HepG2 (cell line): ENCODE data around the gene TIMM13. TPM values are rescaled to one million over a fixed set of nuclear protein-coding genes. Genes with fewer than 3 reads are reported as not detected.

Source experiments
- ARNTL ChIP-seq: sonication (generic); formaldehyde crosslinking; IDR thresholded peaks from 2 replicates; pipeline ENCODE4 v1.4.0; 2020; ENCODE audit warnings: mild to moderate bottlenecking, missing genetic modification reagents
- EEA1 ChIP-seq: sonication (generic); formaldehyde crosslinking; IDR thresholded peaks from 2 replicates; pipeline ENCODE4 v1.5.1; 2020; ENCODE audit warnings: mild to moderate bottlenecking, missing genetic modification reagents, borderline replicate concordance
- FOXA3 ChIP-seq: IDR thresholded peaks from 2 replicates; pipeline ENCODE4 v1.6.1; 2016; ENCODE audit warnings: missing genetic modification reagents, missing compliant biosample characterization
- HBP1 ChIP-seq: IDR thresholded peaks from 2 replicates; pipeline ENCODE4 v1.6.1; 2016; ENCODE audit warnings: low read depth, control low read depth
- HNF4G ChIP-seq, 2 experiments: sonication (generic) in 1 of 2; formaldehyde crosslinking in 1 of 2; IDR thresholded peaks; 2 replicates each; pipeline versions ENCODE4 v1.4.0 to v1.6.1; 2011 to 2020; ENCODE audit warnings: borderline replicate concordance in 2 of 2, low read depth in 2 of 2, mild to moderate bottlenecking in 2 of 2, low read length in 1 of 2, missing genetic modification reagents in 1 of 2, moderate library complexity in 1 of 2
- IKZF5 ChIP-seq: IDR thresholded peaks from 2 replicates; pipeline ENCODE4 v1.6.1; 2018; ENCODE audit warnings: missing genetic modification reagents, mild to moderate bottlenecking, missing compliant biosample characterization
- KLF6 ChIP-seq: IDR thresholded peaks from 2 replicates; pipeline ENCODE4 v1.8.0; 2016; ENCODE audit warnings: missing biosample characterization, missing genetic modification reagents
- LCORL ChIP-seq, 2 experiments: fragments of 450-650 bp in 1 of 2; sonication (generic) in 1 of 2; formaldehyde crosslinking in 1 of 2; IDR thresholded peaks; 2 replicates each; pipeline versions ENCODE4 v1.5.0 to v1.6.1; 2017 to 2020; ENCODE audit warnings: antibody characterized with exemption in 1 of 2, missing genetic modification reagents in 1 of 2
- MED1 ChIP-seq: sonication (generic); formaldehyde crosslinking; IDR thresholded peaks from 2 replicates; pipeline ENCODE4 v1.4.0; 2020; ENCODE audit warnings: missing genetic modification reagents
- MIER2 ChIP-seq: IDR thresholded peaks from 2 replicates; pipeline ENCODE4 v1.6.1; 2016; ENCODE audit warnings: missing biosample characterization, missing genetic modification reagents
- REXO4 ChIP-seq: sonication (generic); formaldehyde crosslinking; IDR thresholded peaks from 2 replicates; pipeline ENCODE4 v1.8.0; 2022; ENCODE audit warnings: missing genetic modification reagents, mild to moderate bottlenecking, borderline replicate concordance
- RXRA ChIP-seq: sonication (generic); formaldehyde crosslinking; IDR thresholded peaks from 2 replicates; pipeline ENCODE4 v1.5.1; 2020; ENCODE audit warnings: missing genetic modification reagents
- ZBTB8A ChIP-seq: sonication (generic); formaldehyde crosslinking; IDR thresholded peaks from 2 replicates; pipeline ENCODE4 v1.4.0; 2020; ENCODE audit warnings: mild to moderate bottlenecking, low read depth, missing genetic modification reagents, borderline replicate concordance
- ZFP36 ChIP-seq: fragments of 150-350 bp; IDR thresholded peaks from 2 replicates; pipeline ENCODE4 v1.6.1; 2018; ENCODE audit warnings: borderline replicate concordance, low read length, low read depth; ENCODE audit not compliant: partially characterized antibody
- ZNF205 ChIP-seq: IDR thresholded peaks from 2 replicates; pipeline ENCODE4 v1.6.1; 2018; ENCODE audit warnings: missing biosample characterization, missing genetic modification reagents
- ZNF296 ChIP-seq: sonication (generic); formaldehyde crosslinking; conservative IDR thresholded peaks from 2 replicates; pipeline ENCODE4 v1.5.0; 2020; ENCODE audit warnings: mild to moderate bottlenecking, missing genetic modification reagents
- ZNF354B ChIP-seq: sonication (generic); formaldehyde crosslinking; IDR thresholded peaks from 2 replicates; pipeline ENCODE4 v1.8.0; 2022; ENCODE audit warnings: mild to moderate bottlenecking, missing genetic modification reagents
- ZNF607 ChIP-seq: sonication (generic); formaldehyde crosslinking; IDR thresholded peaks from 2 replicates; pipeline ENCODE4 v1.5.1; 2020; ENCODE audit warnings: missing genetic modification reagents, mild to moderate bottlenecking, borderline replicate concordance
- polyA plus RNA-seq, 8 experiments: library from polyadenylated mRNA; depleted of rRNA in 3 of 8; stranded (reverse) in 7 of 8; unstranded in 1 of 8; fragments of >200 nt; fragmentation: Illumina TruSeq in 4 of 8; extraction: Trizol in 4 of 8; gene quantifications; 2 replicates each; pipeline versions ENCODE4 v1.2.1 to v1.2.3, GENCODE V29; 2011 to 2016; ENCODE audit warnings: low read depth in 4 of 8, missing spikeins in 1 of 8, mixed read lengths in 1 of 8; ENCODE audit not compliant: insufficient read depth in 1 of 8
- total RNA-seq, 5 experiments: library from RNA; depleted of rRNA; stranded (reverse); fragments of >200 nt; fragmentation: Illumina TruSeq; extraction: Trizol; gene quantifications; 2 replicates each; pipeline ENCODE4 v1.2.3, GENCODE V29; 2016; ENCODE audit warnings: low read depth in 1 of 5

Gene TIMM13
- total and polyA plus RNA-seq, 2 of the 13 experiments (the other 11 are each of a cell fraction or from before 2014, with no cell fraction given), result 48.4 to 108 TPM

DNA sequence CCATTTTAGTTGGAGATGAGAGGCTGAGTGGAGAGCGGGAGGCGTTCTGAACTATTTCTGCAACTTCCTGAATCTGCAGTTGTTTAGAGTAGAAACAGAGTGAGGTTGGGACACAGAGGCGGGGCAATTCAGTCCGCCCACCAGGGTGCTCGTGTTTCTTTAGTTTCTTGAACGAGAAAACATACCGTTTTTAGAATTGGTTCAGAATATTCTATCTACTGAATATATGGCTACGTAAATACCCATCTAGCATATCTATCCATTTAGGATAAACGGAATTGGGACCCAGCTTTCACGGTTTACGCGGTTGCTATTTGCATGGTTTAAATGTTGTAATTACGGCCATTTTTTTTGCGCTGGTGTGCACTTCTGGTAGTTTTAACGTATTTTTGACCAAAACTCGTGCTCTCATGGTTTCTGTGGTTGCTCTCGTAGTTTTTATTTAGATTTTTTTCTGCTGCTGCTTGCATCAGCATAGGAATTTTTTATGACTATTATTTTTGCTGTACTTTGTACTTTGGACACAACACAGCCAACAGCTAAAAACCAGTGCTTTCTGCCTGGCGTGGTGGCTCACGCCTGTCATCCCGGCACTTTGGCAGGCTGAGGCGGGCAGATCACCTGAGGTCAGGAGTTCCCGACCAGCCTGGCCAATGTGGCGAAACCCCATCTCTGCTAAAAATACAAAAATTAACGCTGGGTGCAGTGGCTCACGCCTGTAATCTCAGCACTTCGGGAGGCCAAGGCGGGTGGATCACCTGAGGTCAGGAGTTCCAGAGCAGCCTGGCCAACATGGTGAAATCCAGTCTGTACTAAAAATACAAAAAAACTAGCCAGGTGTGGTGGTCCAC, 32.7 kb downstream of the TIMM13 start (continued):
- TF ChIP-seq LCORL (IDR thresholded peaks at IDR 0.05), result no peak
- TF ChIP-seq LCORL (CRISPR knock-in tag; IDR thresholded peaks at IDR 0.05), result peak; percentile 41; the same call in 1 of the 2 replicates
- no peak for TF ChIP-seq MIER2 (CRISPR knock-in tag)
- no peak for TF ChIP-seq HBP1
- TF ChIP-seq RXRA (CRISPR knock-in tag), result peak; percentile 90
- no peak for TF ChIP-seq ZNF296 (CRISPR knock-in tag)
- peak; percentile 61 for TF ChIP-seq MED1 (CRISPR knock-in tag)
- TF ChIP-seq HNF4G (IDR thresholded peaks at IDR 0.05; ENCODE audit: borderline replicate concordance, low read depth, low read length), result peak; percentile 65; the same call in 1 of the 2 replicates
- TF ChIP-seq HNF4G (CRISPR knock-in tag; IDR thresholded peaks at IDR 0.05; ENCODE audit: borderline replicate concordance, low read depth), result no peak; the same call in none of the 2 replicates
- no peak for TF ChIP-seq ZBTB8A (CRISPR knock-in tag)
- peak; percentile 27; the same call in 1 of the 2 replicates for TF ChIP-seq IKZF5 (CRISPR knock-in tag)
- TF ChIP-seq EEA1 (CRISPR knock-in tag), result no peak
- TF ChIP-seq KLF6 (CRISPR knock-in tag), result no peak
- peak; percentile 18; the same call in 1 of the 2 replicates for TF ChIP-seq FOXA3
- no peak for TF ChIP-seq ZNF354B
- TF ChIP-seq ARNTL (CRISPR knock-in tag), result 0 out of 2 replicates have a peak, but pooled peaks have one; percentile 9
- no peak for TF ChIP-seq ZNF205
- no peak for TF ChIP-seq REXO4
- no peak for TF ChIP-seq ZFP36
- TF ChIP-seq ZNF607 (CRISPR knock-in tag), result no peak
